Activated T-cell treated with anti-CD3 and anti-CD28 coated beads for 1 hour (primary cell): ENCODE results near the gene MSH2.
"Not testable (repeated sequence)": the region's sequence is repeated elsewhere in the genome, so short reads cannot be mapped to it uniquely, and the experiment has no call there.

Source experiments
- DNase-seq: peaks from one replicate; pipeline ENCODE4 v3.0.0-alpha.2; 2020; ENCODE audit warnings: low read depth

The MSH2 gene

DNA sequence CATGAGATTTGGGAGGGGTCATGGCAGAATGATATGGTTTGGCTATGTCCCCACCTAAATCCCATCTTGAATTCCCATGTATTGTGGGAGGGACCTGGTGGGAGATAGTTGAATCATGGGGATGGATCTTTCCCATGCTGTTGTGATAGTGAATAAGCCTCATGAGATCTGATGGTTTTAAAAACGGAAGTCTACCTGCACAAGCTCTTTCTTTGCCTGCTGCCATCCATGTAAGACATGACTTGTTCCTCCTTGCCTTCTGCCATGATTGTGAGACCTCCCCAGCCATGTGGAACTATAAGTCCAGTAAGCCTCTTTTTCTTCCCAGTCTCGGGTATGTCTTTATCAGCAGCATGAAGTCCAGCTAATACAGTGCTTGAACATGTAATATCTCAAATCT, 5.0 kb downstream of the MSH2 start:
- DNase-seq: not testable (repeated sequence)

- no peak for DNase-seq
These were observed 11.9 kb downstream of the MSH2 start for GRCh38 chr2:47414682-47415458.

DNA sequence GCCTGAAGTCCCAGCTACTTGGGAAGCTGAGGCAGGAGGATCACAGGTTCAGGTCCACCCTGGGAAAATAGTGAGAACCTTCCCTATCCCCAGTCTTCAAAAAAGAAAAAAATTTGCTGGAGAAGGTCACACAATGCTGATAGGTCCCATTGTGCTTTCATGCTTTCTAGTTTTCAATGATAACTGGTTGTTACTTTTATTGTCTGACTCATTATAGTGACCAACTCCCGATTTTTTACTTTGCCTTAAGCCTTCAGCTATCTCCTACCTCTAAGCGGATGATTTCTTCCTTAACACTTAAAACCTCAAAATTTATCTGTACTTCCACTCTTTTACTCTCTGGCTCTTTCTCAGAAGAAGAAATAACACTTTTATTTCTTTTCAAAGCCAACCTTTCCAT, 17.3 kb downstream of the MSH2 start:
- DNase-seq: no peak

DNA sequence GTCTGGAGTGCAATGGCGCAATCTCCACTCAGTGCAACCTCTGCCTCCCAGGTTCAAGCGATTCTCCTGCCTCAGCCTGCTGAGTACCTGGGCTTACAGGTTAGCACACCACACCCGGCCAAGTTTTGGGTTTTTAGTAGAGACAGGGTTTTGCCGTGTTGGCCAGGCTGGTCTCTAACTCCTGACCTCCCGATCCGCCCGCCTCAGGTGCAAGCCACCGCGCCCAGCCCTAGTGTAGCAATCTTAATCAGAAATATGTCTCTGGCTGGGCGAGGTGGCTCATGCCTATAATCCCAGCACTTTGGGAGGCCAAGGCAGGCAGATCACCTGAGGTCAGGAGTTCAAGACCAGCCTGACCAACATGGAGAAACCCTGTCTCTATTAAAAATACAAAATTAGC, 17.7 kb downstream of the MSH2 start:
- DNase-seq: not testable (repeated sequence)

DNA sequence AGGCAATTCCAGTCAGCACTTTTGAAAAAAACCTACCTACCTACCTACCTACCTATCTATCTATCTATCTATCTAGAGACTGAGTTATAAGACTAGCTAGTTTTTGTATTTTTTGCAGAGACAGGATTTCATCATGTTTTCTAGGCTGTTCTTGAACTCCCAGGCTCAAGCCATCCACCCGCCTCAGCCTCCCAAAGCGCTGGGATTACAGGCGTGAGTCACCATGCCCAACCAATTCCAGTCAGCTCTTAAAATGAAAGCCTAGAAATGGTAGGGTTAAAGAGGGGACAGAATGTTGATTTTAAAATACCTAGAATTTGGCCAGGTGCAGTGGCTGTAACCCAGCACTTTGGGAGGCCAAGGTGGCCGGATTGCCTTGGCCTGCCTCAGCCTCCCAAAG, 19.1 kb downstream of the MSH2 start:
- no peak for DNase-seq

- DNase-seq: no peak
These were observed 19.6 kb downstream of the MSH2 start for GRCh38 chr2:47422560-47422959.

GRCh38 chr2:47426786-47427185, 23.8 kb downstream of the MSH2 start:
- DNase-seq: no peak

- no peak for DNase-seq
These were observed 26.8 kb downstream of the MSH2 start for GRCh38 chr2:47429795-47430194.

DNA sequence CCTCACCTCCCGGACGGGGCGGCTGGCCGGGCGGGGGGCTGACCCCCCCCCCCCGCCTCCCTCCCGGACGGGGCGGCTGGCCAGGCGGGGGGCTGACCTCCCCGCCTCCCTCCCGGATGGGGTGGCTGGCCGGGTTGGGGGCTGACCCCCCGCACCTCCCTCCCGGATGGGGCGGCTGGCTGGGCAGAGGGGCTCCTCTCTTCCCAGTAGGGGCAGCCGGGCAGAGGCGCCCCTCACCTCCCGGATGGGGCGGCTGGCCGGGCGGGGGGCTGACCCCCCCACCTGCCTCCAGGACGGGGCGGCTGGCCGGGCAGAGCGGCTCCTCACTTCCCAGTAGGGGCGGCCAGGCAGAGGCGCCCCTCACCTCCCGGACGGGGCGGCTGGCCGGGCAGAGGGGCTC, 30.1 kb downstream of the MSH2 start:
- not testable (repeated sequence) for DNase-seq

DNA sequence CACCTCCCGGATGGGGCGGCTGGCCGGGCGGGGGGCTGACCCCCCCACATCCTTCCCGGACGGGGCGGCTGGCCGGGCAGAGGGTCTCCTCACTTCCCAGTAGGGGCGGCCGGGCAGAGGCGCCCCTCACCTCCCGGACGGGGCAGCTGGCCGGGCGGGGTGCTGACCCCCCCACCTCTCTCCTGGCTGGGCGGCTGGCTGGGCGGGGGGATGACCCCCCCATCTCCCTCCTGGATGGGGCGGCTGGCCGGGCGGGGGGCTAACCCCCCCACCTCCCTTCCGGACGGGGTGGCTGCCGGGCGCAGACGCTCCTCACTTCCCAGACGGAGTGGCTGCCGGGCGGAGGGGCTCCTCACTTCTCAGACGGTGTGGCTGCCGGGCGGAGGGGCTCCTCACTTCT, 30.5 kb downstream of the MSH2 start:
- not testable (repeated sequence) for DNase-seq

DNA sequence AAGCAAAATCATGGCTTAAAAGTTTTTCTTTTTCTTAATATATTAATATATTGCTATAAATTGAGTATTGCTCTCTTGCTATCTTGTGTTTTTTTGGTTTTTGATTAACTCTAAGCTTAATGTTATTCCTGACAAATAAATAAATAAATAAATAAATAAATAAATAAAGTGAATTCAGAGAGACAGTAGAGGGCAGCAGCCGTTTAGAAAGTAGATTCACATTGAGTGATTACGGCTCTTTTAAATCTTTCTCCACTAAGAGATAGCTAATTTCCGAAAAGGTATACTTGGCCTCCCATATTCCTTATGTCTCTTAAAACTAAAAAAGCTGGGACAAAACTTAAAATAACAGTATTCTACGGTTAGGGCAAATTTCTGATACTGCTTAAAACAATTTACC, 34.3 kb downstream of the MSH2 start:
- DNase-seq: no peak

GRCh38 chr2:47438106-47438505, 35.1 kb downstream of the MSH2 start:
- DNase-seq: no peak

GRCh38 chr2:47438783-47439182, 35.8 kb downstream of the MSH2 start:
- no peak for DNase-seq

DNA sequence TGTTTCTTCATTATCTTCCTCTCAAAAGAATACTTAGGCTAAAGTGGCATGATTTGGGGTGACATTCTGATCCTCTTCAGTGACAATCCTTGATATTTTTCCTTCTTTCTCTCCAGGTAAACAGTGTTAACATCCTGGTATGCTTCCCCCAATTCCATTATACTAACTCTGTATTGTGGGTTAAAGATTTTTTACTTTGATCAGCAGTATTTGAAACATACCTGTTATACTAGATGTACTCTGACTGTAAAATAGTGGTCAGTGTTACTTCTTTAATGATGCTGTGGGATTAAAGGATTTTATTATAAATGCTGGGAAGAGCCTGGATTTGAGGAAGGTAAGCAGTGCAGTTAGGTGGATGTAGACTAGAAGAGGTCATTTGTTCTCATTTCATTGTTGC, 48.8 kb downstream of the MSH2 start:
- DNase-seq: no peak

- no peak for DNase-seq
These were observed 49.8 kb downstream of the MSH2 start for GRCh38 chr2:47452761-47453160.

DNA sequence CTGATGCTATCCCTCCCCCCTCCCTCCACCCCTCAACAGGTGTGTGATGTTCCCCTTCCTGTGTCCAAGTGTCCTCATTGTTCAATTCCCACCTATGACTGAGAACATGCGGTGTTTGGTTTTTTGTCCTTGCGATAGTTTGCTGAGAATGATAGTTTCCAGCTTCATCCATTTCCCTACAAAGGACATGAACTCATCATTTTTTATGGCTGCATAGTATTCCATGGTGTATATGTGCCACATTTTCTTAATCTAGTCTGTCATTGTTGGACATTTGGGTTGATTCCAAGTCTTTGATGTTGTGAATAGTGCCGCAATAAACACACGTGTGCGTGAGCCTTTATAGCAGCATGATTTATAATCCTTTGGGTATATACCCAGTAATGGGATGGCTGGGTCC, 51.9 kb downstream of the MSH2 start:
- DNase-seq: not testable (repeated sequence)

DNA sequence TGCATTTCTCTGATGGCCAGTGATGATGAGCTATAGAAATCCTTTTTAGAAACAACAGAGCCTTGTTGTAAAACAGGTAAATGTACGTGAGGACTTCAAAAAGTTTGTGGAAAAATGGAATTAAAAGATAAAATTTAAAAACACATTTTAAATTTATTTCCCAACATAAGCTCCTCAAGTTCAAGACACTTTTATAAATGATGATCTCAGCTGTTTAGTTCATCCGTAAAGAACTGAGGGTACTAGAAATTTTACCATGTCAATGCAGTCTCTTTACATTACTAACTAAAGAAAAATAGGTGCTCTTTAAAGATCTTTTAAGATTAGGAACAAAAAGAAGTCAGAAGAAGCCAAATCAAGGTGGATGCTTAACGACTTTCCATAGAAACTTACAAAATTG, 52.5 kb downstream of the MSH2 start:
- no peak for DNase-seq

DNA sequence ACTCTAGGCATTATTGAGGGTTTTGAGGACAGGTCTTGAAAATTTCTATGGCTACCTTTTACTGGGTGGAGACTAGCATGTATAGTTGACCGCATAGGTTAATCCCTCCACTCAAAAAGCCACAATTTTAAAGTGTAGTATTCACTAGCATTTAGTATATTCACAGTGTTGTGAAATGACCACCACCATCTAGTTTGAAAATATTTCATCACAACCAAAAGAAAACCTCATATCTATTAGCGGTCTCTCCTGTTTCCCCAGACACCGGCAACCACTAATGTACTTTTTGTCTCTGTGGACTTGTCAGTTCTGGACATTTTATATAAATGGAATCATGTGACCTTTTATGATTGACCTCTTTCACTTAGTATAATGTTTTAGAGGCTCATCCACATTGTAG, 53.9 kb downstream of the MSH2 start:
- no peak for DNase-seq

DNA sequence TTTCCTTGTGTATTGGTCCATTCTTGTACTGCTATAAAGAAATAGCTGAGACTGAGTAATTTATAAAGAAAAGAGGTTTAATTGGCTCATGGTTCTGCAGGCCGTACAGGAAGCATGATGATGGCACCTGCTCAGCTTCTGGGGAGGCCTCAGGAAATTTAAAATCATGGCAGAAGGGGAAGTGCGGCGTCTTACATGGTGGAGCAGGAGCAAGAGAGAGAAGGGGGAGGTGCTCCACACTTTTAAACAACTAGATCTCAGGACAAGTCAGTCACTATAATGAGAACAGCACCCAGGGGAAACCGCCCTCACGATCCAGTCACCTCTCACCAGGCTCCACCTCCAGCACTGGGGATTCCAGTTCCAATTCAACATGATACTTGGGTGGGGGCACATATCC, 54.3 kb downstream of the MSH2 start:
- no peak for DNase-seq

DNA sequence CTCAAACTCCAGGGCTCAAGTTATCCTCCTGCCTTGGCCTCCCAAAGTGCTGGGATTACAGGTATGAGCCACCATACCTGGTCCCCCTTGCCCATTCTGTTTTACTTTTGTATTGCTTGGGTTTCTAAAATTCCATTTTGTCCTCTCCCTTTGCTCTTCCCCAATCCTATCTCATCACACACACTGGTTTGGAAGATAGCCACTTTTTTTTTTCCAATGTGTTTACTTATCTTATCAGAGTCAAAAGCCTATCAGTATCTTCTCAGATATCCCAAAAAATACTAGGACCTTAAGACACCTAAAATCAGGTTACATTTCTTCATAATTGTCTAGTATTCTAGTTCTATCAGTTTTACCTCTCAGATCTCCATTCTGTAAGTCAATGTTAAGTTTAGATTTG, 56.1 kb downstream of the MSH2 start:
- DNase-seq: no peak

- DNase-seq: no peak
These were observed 57.8 kb downstream of the MSH2 start for GRCh38 chr2:47460766-47461165.

DNA sequence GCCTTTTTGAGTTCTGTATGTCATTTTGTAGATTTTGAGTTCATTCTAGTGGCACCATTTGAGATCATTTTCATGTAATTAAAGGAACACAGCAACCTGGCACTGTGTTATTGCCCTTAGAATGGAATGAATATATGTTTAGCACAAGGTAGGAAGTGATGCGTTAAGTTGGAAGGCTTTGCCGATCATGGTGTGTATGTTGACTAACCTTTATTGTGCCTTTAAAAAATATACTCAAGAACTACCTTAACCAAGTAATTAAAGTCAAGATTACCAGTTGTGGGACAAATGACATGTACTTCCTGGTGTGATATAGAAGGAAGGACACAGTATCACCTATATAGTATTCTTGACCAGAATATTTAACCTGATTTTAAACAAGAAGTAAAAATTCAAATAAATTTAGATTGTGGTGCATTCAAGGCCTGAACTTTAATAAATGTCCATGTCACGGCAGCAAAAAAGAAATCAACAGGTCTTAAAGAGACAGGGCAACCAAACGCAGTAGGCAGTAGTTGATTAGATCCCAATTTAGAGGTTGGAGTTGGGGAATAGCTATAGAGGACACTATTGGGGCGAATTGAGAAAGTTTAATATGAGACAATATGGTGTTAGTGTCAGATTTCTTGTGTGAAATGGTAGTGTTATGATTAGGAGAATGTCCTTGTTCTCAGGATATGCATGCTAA, 68.6 kb downstream of the MSH2 start:
- no peak for DNase-seq

DNA sequence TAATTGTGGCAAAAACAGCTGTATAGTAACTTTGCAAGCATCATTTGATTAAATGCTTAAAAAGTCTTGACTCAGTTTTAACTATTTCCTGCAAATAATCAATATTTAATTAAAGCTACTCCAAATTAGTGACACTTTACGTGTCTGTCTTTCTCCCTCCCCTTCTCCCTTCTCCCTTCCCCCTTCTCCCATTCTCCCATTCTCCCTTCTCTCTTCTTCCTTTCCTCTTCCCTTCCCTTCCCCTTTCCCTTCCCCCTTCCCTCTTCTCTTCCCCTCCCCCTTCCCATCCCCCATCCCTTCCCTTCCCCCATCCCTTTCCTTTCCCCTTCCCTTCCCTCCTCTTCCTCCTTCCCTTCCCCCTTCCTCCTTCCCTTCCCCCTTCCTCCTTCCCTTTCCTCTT, 76.9 kb downstream of the MSH2 start:
- no peak for DNase-seq

DNA sequence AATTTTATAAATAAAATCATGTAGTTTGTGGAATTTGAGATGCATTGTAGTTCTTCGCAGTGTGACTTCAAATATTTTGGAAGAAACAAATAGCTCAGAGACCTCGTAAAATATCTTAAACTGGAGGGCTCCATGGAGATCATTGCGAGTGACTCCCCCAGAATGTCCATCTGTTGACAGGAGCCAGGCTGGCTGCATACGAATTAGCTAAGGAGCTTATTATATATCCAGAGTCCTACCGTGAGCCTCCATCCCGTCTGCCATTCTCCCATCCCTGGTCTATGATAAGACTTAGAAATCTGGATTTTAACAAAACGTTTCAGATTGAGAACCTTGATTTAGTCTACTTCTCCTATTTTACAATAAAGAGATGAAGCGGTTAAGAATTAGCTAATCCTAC, 80.2 kb downstream of the MSH2 start:
- DNase-seq: no peak
